ENCODE results near the gene KRTAP19-4. TPM values are rescaled to one million over a fixed set of nuclear protein-coding genes. Genes with fewer than 3 reads are reported as not detected.
"Not testable (repeated sequence)": the region's sequence is repeated elsewhere in the genome, so short reads cannot be mapped to it uniquely, and the experiment has no call there.

The KRTAP19-4 gene
- polyA plus RNA-seq (2013, experiment 1 of 2), result not detected
- polyA plus RNA-seq (2013, experiment 2 of 2), result not detected

- Histone ChIP-seq H3K4me3 (ENCODE audit: low read length) (no peak within 1 kb of the TSS), H3K4me1 (ENCODE audit: insufficient read depth, low read length) (no peaks in the 10 kb centered on the region), H3K27ac (ENCODE audit: low read depth, low read length) (no peak within 1 kb of the TSS), H3K9ac (ENCODE audit: low read depth, low read length) (no peak within 1 kb of the TSS), H3K36me3 (ENCODE audit: insufficient read depth, low read length) (no peaks in the 10 kb centered on the region), H3K9me3 (ENCODE audit: insufficient read depth, low read depth, low read length) (no peaks in the 10 kb centered on the region), H3K27me3 (ENCODE audit: insufficient read depth, low read length) (no peaks in the 10 kb centered on the region)
- 79% methylated on average over 2 of the region's 4 CpGs for WGBS
Measured at GRCh38 chr21:30497065-30497464, at the start of gene KRTAP19-4. Gene KRTAP19-4 (minus strand): TSS chr21:30497165. CDS start chr21:30497110, 55 bp downstream.

- WGBS, result 86% methylated on average over 1 of the region's 1 CpG
Measured at GRCh38 chr21:30541764-30542163, 44.8 kb upstream of the KRTAP19-4 start, which contains the start of gene KRTAP19-6. Gene KRTAP19-6 (minus strand): TSS chr21:30541864. CDS start chr21:30541833, 31 bp downstream.

GRCh38 chr21:30518876-30519275 lies 21.9 kb upstream of the KRTAP19-4 start:
- Histone ChIP-seq H3K27me3 (ENCODE audit: insufficient read depth, low read length) (no peaks in the 10 kb centered on the region), H3K36me3 (ENCODE audit: insufficient read depth, low read length) (no peaks in the 10 kb centered on the region), H3K4me1 (ENCODE audit: insufficient read depth, low read length) (no peaks in the 10 kb centered on the region), H3K27ac (ENCODE audit: low read depth, low read length) (no peak overlapping the region), H3K9ac (ENCODE audit: low read depth, low read length) (no peak overlapping the region), H3K4me3 (ENCODE audit: low read length) (no peak overlapping the region), H3K9me3 (ENCODE audit: insufficient read depth, low read depth, low read length) (peaks cover 4% of the 10 kb centered on the region; the same call in 1 of the 2 replicates)
- WGBS, result 100% methylated on average over 1 of the region's 1 CpG

More at GRCh38 chr21:30541764-30542163, 44.8 kb upstream of the KRTAP19-4 start, which contains the start of gene KRTAP19-6:
- Histone ChIP-seq H3K9ac (ENCODE audit: low read depth, low read length) (no peak within 1 kb of the TSS), H3K4me3 (ENCODE audit: low read length) (no peak within 1 kb of the TSS), H3K27ac (ENCODE audit: low read depth, low read length) (no peak within 1 kb of the TSS), H3K27me3 (ENCODE audit: insufficient read depth, low read length) (no peaks in the 10 kb centered on the region), H3K4me1 (ENCODE audit: insufficient read depth, low read length) (no peaks in the 10 kb centered on the region), H3K36me3 (ENCODE audit: insufficient read depth, low read length) (no peaks in the 10 kb centered on the region), H3K9me3 (ENCODE audit: insufficient read depth, low read depth, low read length) (no peaks in the 10 kb centered on the region)

- Histone ChIP-seq H3K27ac (ENCODE audit: low read depth, low read length) (no peak overlapping the region), H3K9ac (ENCODE audit: low read depth, low read length) (no peak overlapping the region), H3K36me3 (ENCODE audit: insufficient read depth, low read length) (no peaks in the 10 kb centered on the region), H3K27me3 (ENCODE audit: insufficient read depth, low read length) (no peaks in the 10 kb centered on the region), H3K9me3 (ENCODE audit: insufficient read depth, low read depth, low read length) (no peaks in the 10 kb centered on the region), H3K4me1 (ENCODE audit: insufficient read depth, low read length) (no peaks in the 10 kb centered on the region), H3K4me3 (ENCODE audit: low read length) (no peak overlapping the region)
- WGBS, result 87% methylated on average over 1 of the region's 1 CpG
Measured at GRCh38 chr21:30515681-30516080, 18.7 kb upstream of the KRTAP19-4 start.

- H3K9me3 ChIP-seq (ENCODE audit: insufficient read depth, low read depth, low read length); H3K27me3 ChIP-seq (ENCODE audit: insufficient read depth, low read length); H3K9ac ChIP-seq (ENCODE audit: low read depth, low read length); H3K4me3 ChIP-seq (ENCODE audit: low read length); H3K4me1 ChIP-seq (ENCODE audit: insufficient read depth, low read length); H3K36me3 ChIP-seq (ENCODE audit: insufficient read depth, low read length); H3K27ac ChIP-seq (ENCODE audit: low read depth, low read length): not testable (repeated sequence)
- WGBS, result 29% methylated on average over 4 of the region's 4 CpGs
Measured at GRCh38 chr21:30505621-30506205, 8.7 kb upstream of the KRTAP19-4 start.

GRCh38 chr21:30502041-30502440 lies 5.1 kb upstream of the KRTAP19-4 start, which contains the start of gene KRTAP19-5:
Gene KRTAP19-5 (minus strand): TSS chr21:30502141. CDS start chr21:30502090, 51 bp downstream.
- H3K9me3 ChIP-seq (ENCODE audit: insufficient read depth, low read depth, low read length), result no peaks in the 10 kb centered on the region

GRCh38 chr21:30491963-30492428 lies 5.0 kb downstream of the KRTAP19-4 start, which contains the start of gene KRTAP19-3:
Gene KRTAP19-3 (minus strand): TSS chr21:30492013. CDS start chr21:30491957, 56 bp downstream.
- no peaks in the 10 kb centered on the region for H3K4me1 ChIP-seq (ENCODE audit: insufficient read depth, low read length)
- H3K9ac ChIP-seq (ENCODE audit: low read depth, low read length), result no peak within 1 kb of the TSS
- H3K27me3 ChIP-seq (ENCODE audit: insufficient read depth, low read length), result no peaks in the 10 kb centered on the region
- no peaks in the 10 kb centered on the region for H3K36me3 ChIP-seq (ENCODE audit: insufficient read depth, low read length)
- H3K9me3 ChIP-seq (ENCODE audit: insufficient read depth, low read depth, low read length), result peaks cover 5% of the 10 kb centered on the region; the same call in 1 of the 2 replicates
- 100% methylated on average over 1 of the region's 2 CpGs for WGBS
- H3K27ac ChIP-seq (ENCODE audit: low read depth, low read length), result no peak within 1 kb of the TSS
- H3K4me3 ChIP-seq (ENCODE audit: low read length), result no peak within 1 kb of the TSS

More at GRCh38 chr21:30502041-30502440, 5.1 kb upstream of the KRTAP19-4 start, which contains the start of gene KRTAP19-5:
- Histone ChIP-seq H3K4me1 (ENCODE audit: insufficient read depth, low read length) (no peaks in the 10 kb centered on the region), H3K27me3 (ENCODE audit: insufficient read depth, low read length) (no peaks in the 10 kb centered on the region), H3K9ac (ENCODE audit: low read depth, low read length) (no peak within 1 kb of the TSS), H3K27ac (ENCODE audit: low read depth, low read length) (no peak within 1 kb of the TSS), H3K36me3 (ENCODE audit: insufficient read depth, low read length) (no peaks in the 10 kb centered on the region), H3K4me3 (ENCODE audit: low read length) (no peak within 1 kb of the TSS)
- 88% methylated on average over 5 of the region's 6 CpGs for WGBS

GRCh38 chr21:30487336-30487735 lies 9.6 kb downstream of the KRTAP19-4 start, which contains the start of gene KRTAP19-2:
Gene KRTAP19-2 (minus strand): TSS chr21:30487436. CDS start chr21:30487348, 88 bp downstream.
- H3K4me1 ChIP-seq (ENCODE audit: insufficient read depth, low read length), result no peaks in the 10 kb centered on the region
- no peaks in the 10 kb centered on the region for H3K27me3 ChIP-seq (ENCODE audit: insufficient read depth, low read length)
- peaks cover 24% of the 10 kb centered on the region for H3K9me3 ChIP-seq (ENCODE audit: insufficient read depth, low read depth, low read length)
- 91% methylated on average over 2 of the region's 2 CpGs for WGBS
- no peak within 1 kb of the TSS for H3K4me3 ChIP-seq (ENCODE audit: low read length)
- H3K36me3 ChIP-seq (ENCODE audit: insufficient read depth, low read length), result no peaks in the 10 kb centered on the region
- no peak within 1 kb of the TSS for H3K27ac ChIP-seq (ENCODE audit: low read depth, low read length)
- no peak within 1 kb of the TSS for H3K9ac ChIP-seq (ENCODE audit: low read depth, low read length)

- no peaks in the 10 kb centered on the region for H3K27me3 ChIP-seq (ENCODE audit: insufficient read depth, low read length)
- H3K36me3 ChIP-seq (ENCODE audit: insufficient read depth, low read length), result no peaks in the 10 kb centered on the region
- no peaks in the 10 kb centered on the region for H3K4me1 ChIP-seq (ENCODE audit: insufficient read depth, low read length)
- WGBS, result 79% methylated on average over 2 of the region's 2 CpGs
- no peak overlapping the region for H3K4me3 ChIP-seq (ENCODE audit: low read length)
- no peak overlapping the region for H3K9ac ChIP-seq (ENCODE audit: low read depth, low read length)
- no peak overlapping the region for H3K27ac ChIP-seq (ENCODE audit: low read depth, low read length)
- peaks cover 24% of the 10 kb centered on the region for H3K9me3 ChIP-seq (ENCODE audit: insufficient read depth, low read depth, low read length)
Measured at GRCh38 chr21:30486180-30486579, 10.8 kb downstream of the KRTAP19-4 start.

- Histone ChIP-seq H3K9ac (ENCODE audit: low read depth, low read length) (no peak overlapping the region), H3K9me3 (ENCODE audit: insufficient read depth, low read depth, low read length) (peaks cover 20% of the 10 kb centered on the region), H3K4me1 (ENCODE audit: insufficient read depth, low read length) (no peaks in the 10 kb centered on the region), H3K27me3 (ENCODE audit: insufficient read depth, low read length) (no peaks in the 10 kb centered on the region), H3K36me3 (ENCODE audit: insufficient read depth, low read length) (no peaks in the 10 kb centered on the region), H3K4me3 (ENCODE audit: low read length) (no peak overlapping the region), H3K27ac (ENCODE audit: low read depth, low read length) (no peak overlapping the region)
- WGBS, result 94% methylated on average over 2 of the region's 2 CpGs
Measured at GRCh38 chr21:30482130-30482529, 14.8 kb downstream of the KRTAP19-4 start.

GRCh38 chr21:30480145-30480544 lies 16.8 kb downstream of the KRTAP19-4 start, which contains the start of gene KRTAP19-1:
Gene KRTAP19-1 (minus strand): TSS chr21:30480367. CDS start chr21:30480317, 50 bp downstream.
- H3K27me3 ChIP-seq (ENCODE audit: insufficient read depth, low read length), result no peaks in the 10 kb centered on the region
- no peaks in the 10 kb centered on the region for H3K4me1 ChIP-seq (ENCODE audit: insufficient read depth, low read length)
- H3K4me3 ChIP-seq (ENCODE audit: low read length), result no peak within 1 kb of the TSS
- H3K36me3 ChIP-seq (ENCODE audit: insufficient read depth, low read length), result no peaks in the 10 kb centered on the region
- H3K27ac ChIP-seq (ENCODE audit: low read depth, low read length), result no peak within 1 kb of the TSS
- H3K9me3 ChIP-seq (ENCODE audit: insufficient read depth, low read depth, low read length), result 0 out of 2 replicates have a peak, but pooled peaks cover 4% of the 10 kb centered on the region
- no peak within 1 kb of the TSS for H3K9ac ChIP-seq (ENCODE audit: low read depth, low read length)
- 96% methylated on average over 7 of the region's 7 CpGs for whole genome bisulfite sequencing

All from HUES64 (cell line).